GM19351 (cell line): Measurements from ENCODE around the gene AOAH.

Experiments
- ATAC-seq: cut with Tn5 transposase; IDR thresholded peaks from one replicate; pipeline ENCODE4 v1.9.1; 2021; ENCODE audit warnings: mild to moderate bottlenecking, moderate library complexity; ENCODE audit not compliant: unreplicated experiment

The AOAH gene

GRCh38 chr7:36723951-36724664 lies at the start of gene AOAH:
TSS of gene AOAH (minus strand) at chr7:36724494. CDS start at chr7:36724148, 346 bp downstream.
- ATAC-seq, result peak; percentile 90

GRCh38 chr7:36766451-36766850 lies 42.2 kb upstream of the AOAH start:
- no peak for ATAC-seq

- no peak for ATAC-seq
Observed at GRCh38 chr7:36765605-36766004, 41.3 kb upstream of the AOAH start.

- no peak for ATAC-seq
Observed at GRCh38 chr7:36764929-36765328, 40.6 kb upstream of the AOAH start.

GRCh38 chr7:36763132-36763816 lies 39.0 kb upstream of the AOAH start:
- no peak for ATAC-seq

- no peak for ATAC-seq
Observed at GRCh38 chr7:36762394-36762793, 38.1 kb upstream of the AOAH start.

- no peak for ATAC-seq
Observed at GRCh38 chr7:36761835-36762234, 37.5 kb upstream of the AOAH start.

- ATAC-seq, result no peak
Observed at GRCh38 chr7:36760856-36761762, 36.8 kb upstream of the AOAH start.

GRCh38 chr7:36758879-36759278 lies 34.6 kb upstream of the AOAH start:
- ATAC-seq, result no peak

GRCh38 chr7:36755484-36755883 lies 31.2 kb upstream of the AOAH start:
- ATAC-seq, result peak; percentile 70

GRCh38 chr7:36752026-36752711 lies 27.9 kb upstream of the AOAH start:
- ATAC-seq, result no peak

GRCh38 chr7:36750451-36750850 lies 26.2 kb upstream of the AOAH start:
- ATAC-seq, result no peak

GRCh38 chr7:36749282-36749960 lies 25.1 kb upstream of the AOAH start:
- ATAC-seq, result no peak

- no peak for ATAC-seq
Observed at GRCh38 chr7:36748017-36748487, 23.8 kb upstream of the AOAH start.

GRCh38 chr7:36747280-36748016 lies 23.2 kb upstream of the AOAH start:
- ATAC-seq, result no peak

- no peak for ATAC-seq
Observed at GRCh38 chr7:36746347-36746746, 22.1 kb upstream of the AOAH start.

GRCh38 chr7:36742911-36743775 lies 18.8 kb upstream of the AOAH start:
- peak; percentile 64 for ATAC-seq

- no peak for ATAC-seq
Observed at GRCh38 chr7:36741866-36742265, 17.6 kb upstream of the AOAH start.

- ATAC-seq, result no peak
Observed at GRCh38 chr7:36739351-36739750, 15.1 kb upstream of the AOAH start.
